ENCODE data around the gene WNT10A. TPM values are rescaled to one million over a fixed set of nuclear protein-coding genes. Genes with fewer than 3 reads are reported as not detected.
"Not testable (repeated sequence)": the region's sequence is repeated elsewhere in the genome, so short reads cannot be mapped to it uniquely, and the experiment has no call there.

Gene WNT10A
- total and polyA plus RNA-seq, 4 experiments from 2014 or later = 7.6 to 12.4 (median 9.6) TPM

DNA sequence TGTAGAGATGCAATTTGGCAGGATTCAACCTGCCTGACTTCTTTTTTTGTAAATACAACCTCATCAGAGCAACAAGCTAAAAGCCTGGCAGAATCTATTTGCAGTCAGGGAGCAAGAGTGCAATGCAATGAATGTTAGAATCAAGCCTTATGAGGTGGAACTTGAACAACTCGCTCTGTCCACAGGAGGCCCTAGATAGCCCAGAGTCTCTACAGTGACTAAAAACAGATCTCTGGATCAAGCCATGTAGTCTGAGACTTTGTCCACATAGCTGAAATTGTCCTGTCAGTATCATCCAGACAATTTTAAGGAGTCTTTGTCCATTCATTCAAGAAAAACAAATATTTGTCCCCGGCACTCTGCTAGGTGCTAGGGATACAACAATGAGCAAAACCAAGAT lies 46.8 kb downstream of the WNT10A start:
- Mint-ChIP-seq H3K36me3 (peaks cover 0 to 11% of the 10 kb centered on the region in 2 donors), H3K27ac (no peak overlapping the region), H3K4me3 (no peak overlapping the region), H3K27me3 (peaks cover 14 to 19% of the 10 kb centered on the region in 2 donors), H3K4me1 (no peaks in the 10 kb centered on the region), H3K9me3 (peaks cover 0 to 22% (median 10%) of the 10 kb centered on the region in 8 donors)
- no peaks in the 10 kb centered on the region for H3K9me3 ChIP-seq (ENCODE audit: control insufficient read depth in 1 of 2, low read length in 2 of 2)
- H3K4me3 ChIP-seq (ENCODE audit: low read length in 2 of 2) = no peak overlapping the region
- H3K36me3 ChIP-seq (ENCODE audit: insufficient read depth, low read length) = no peaks in the 10 kb centered on the region
- no peak for DNase-seq
- H3K27ac ChIP-seq (ENCODE audit: low read depth, low read length) = no peak overlapping the region
- POLR2A ChIA-PET (ENCODE audit: partially characterized antibody) = no interaction called here
- H3K4me1 ChIP-seq (ENCODE audit: insufficient read depth, low read length) = no peaks in the 10 kb centered on the region
- no peaks in the 10 kb centered on the region for H3K27me3 ChIP-seq (ENCODE audit: insufficient read depth, low read length)
- intact Hi-C loops (cut with micrococcal nuclease) = no loop called here
- CTCF ChIA-PET (ENCODE audit: partially characterized antibody) = interaction anchor here (1.0 kb wide), 1 partner anchor 29 kb away, joined by 3 read pairs; no protein-coding TSS in a partner anchor

- intact Hi-C loops (cut with micrococcal nuclease) = no loop called here
- Histone ChIP-seq H3K27ac (ENCODE audit: low read depth, low read length) (no peak overlapping the region), H3K9me3 (ENCODE audit: control insufficient read depth in 1 of 2, low read length in 2 of 2) (no peaks in the 10 kb centered on the region), H3K36me3 (ENCODE audit: insufficient read depth, low read length) (no peaks in the 10 kb centered on the region), H3K4me1 (ENCODE audit: insufficient read depth, low read length) (no peaks in the 10 kb centered on the region), H3K4me3 (ENCODE audit: low read length in 2 of 2) (no peak overlapping the region), H3K27me3 (ENCODE audit: insufficient read depth, low read length) (no peaks in the 10 kb centered on the region)
- Mint-ChIP-seq H3K4me1 (no peaks in the 10 kb centered on the region), H3K27ac (no peak overlapping the region), H3K4me3 (no peak overlapping the region), H3K27me3 (peaks cover 12 to 20% of the 10 kb centered on the region in 2 donors), H3K9me3 (peaks cover 0 to 21% (median 10%) of the 10 kb centered on the region in 8 donors), H3K36me3 (peaks cover 0 to 11% of the 10 kb centered on the region in 2 donors)
- POLR2A ChIA-PET (ENCODE audit: partially characterized antibody) = no interaction called here
- no peak for DNase-seq
- CTCF ChIA-PET (ENCODE audit: partially characterized antibody) = no interaction called here
Measured at GRCh38 chr2:218927876-218928275, 47.2 kb downstream of the WNT10A start.

DNA sequence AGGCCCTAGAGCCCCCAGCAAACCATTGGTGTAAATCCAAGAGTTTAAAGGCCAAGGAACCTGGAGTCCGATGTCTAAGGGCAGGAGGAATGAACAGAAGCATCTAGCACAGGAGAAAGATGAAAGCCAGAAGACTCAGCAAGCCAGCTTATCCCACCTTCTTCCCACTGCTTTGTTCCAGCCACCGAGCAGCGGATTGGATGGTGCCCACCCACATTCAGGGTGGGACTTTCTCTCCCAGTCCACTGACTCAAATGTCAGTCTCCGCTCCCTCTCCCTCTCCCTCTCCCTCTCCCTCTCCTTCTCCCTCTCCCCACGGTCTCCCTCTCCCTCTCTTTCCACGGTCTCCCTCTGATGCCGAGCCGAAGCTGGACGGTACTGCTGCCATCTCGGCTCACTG lies 49.8 kb downstream of the WNT10A start:
- H3K27me3 ChIP-seq (ENCODE audit: insufficient read depth, low read length); H3K4me1 ChIP-seq (ENCODE audit: insufficient read depth, low read length); POLR2A ChIA-PET (ENCODE audit: partially characterized antibody); H3K9me3 Mint-ChIP-seq; H3K36me3 Mint-ChIP-seq; intact Hi-C loops (cut with micrococcal nuclease); H3K4me3 ChIP-seq (ENCODE audit: low read length in 2 of 2); H3K4me1 Mint-ChIP-seq; H3K4me3 Mint-ChIP-seq; CTCF ChIA-PET (ENCODE audit: partially characterized antibody); H3K9me3 ChIP-seq (ENCODE audit: control insufficient read depth in 1 of 2, low read length in 2 of 2); H3K27ac ChIP-seq (ENCODE audit: low read depth, low read length); H3K36me3 ChIP-seq (ENCODE audit: insufficient read depth, low read length); DNase-seq; H3K27ac Mint-ChIP-seq: not testable (repeated sequence)
- peaks cover 11 to 22% of the 10 kb centered on the region in 2 donors for H3K27me3 Mint-ChIP-seq

GRCh38 chr2:218931751-218932150 lies 51.1 kb downstream of the WNT10A start:
- H3K36me3 ChIP-seq (ENCODE audit: insufficient read depth, low read length); H3K27ac ChIP-seq (ENCODE audit: low read depth, low read length); CTCF ChIA-PET (ENCODE audit: partially characterized antibody); intact Hi-C loops (cut with micrococcal nuclease); H3K4me3 ChIP-seq (ENCODE audit: low read length in 2 of 2); H3K27me3 ChIP-seq (ENCODE audit: insufficient read depth, low read length); H3K9me3 Mint-ChIP-seq; POLR2A ChIA-PET (ENCODE audit: partially characterized antibody); H3K27ac Mint-ChIP-seq; H3K36me3 Mint-ChIP-seq; DNase-seq; H3K4me1 ChIP-seq (ENCODE audit: insufficient read depth, low read length); H3K4me3 Mint-ChIP-seq; H3K9me3 ChIP-seq (ENCODE audit: control insufficient read depth in 1 of 2, low read length in 2 of 2); H3K4me1 Mint-ChIP-seq: not testable (repeated sequence)
- peaks cover 13 to 24% of the 10 kb centered on the region in 2 donors for H3K27me3 Mint-ChIP-seq

Other genes starting within 250 kb of the WNT10A start
- 10 to 100 TPM; 44.4 to 54.5 TPM for gene ZNF142, start 221.2 kb upstream of the WNT10A start, total RNA-seq
- gene ZNF142, start 221.2 kb upstream of the WNT10A start, polyA plus RNA-seq = 10 to 100 TPM in 1 of 2 donors, 1 to 10 TPM in 1; 1.9 to 17.3 TPM
- 10 to 100 TPM; 53.0 to 57.2 TPM for gene BCS1L, start 221.2 kb upstream of the WNT10A start, total RNA-seq
- 10 to 100 TPM; 13.9 to 18.2 TPM for gene BCS1L, start 221.2 kb upstream of the WNT10A start, polyA plus RNA-seq
- gene RNF25, start 208.8 kb upstream of the WNT10A start, total RNA-seq = 10 to 100 TPM; 28.6 to 32.9 TPM
- gene RNF25, start 208.8 kb upstream of the WNT10A start, polyA plus RNA-seq = 10 to 100 TPM; 13.5 to 22.8 TPM
- 10 to 100 TPM; 25.8 to 27.3 TPM for gene STK36, start 208.8 kb upstream of the WNT10A start, total RNA-seq
- gene STK36, start 208.8 kb upstream of the WNT10A start, polyA plus RNA-seq = 1 to 10 TPM; 3.7 to 4.3 TPM
- 10 to 100 TPM; 23.1 to 26.1 TPM for gene TTLL4, start 170.0 kb upstream of the WNT10A start, total RNA-seq
- 1 to 10 TPM in 1 of 2 donors, under 1 TPM in 1; 0.36 to 5.3 TPM for gene TTLL4, start 170.0 kb upstream of the WNT10A start, polyA plus RNA-seq
- 1 to 10 TPM; 7.2 to 8.1 TPM for gene CYP27A1, start 98.7 kb upstream of the WNT10A start, total RNA-seq
- under 1 TPM in 1 of 2 donors, not detected in 1; 0.15 TPM for gene CYP27A1, start 98.7 kb upstream of the WNT10A start, polyA plus RNA-seq
- gene PRKAG3, start 49.0 kb upstream of the WNT10A start, total RNA-seq = not detected
- gene PRKAG3, start 49.0 kb upstream of the WNT10A start, polyA plus RNA-seq = not detected
- under 1 TPM in 1 of 2 experiments, not detected in 1; 0.26 TPM for gene WNT6, start 21.0 kb upstream of the WNT10A start, total RNA-seq
- not detected for gene WNT6, start 21.0 kb upstream of the WNT10A start, polyA plus RNA-seq
- gene CDK5R2, start 78.8 kb downstream of the WNT10A start, total RNA-seq = not detected
- gene CDK5R2, start 78.8 kb downstream of the WNT10A start, polyA plus RNA-seq = not detected
- gene FEV, start 104.3 kb downstream of the WNT10A start, total RNA-seq = not detected
- gene FEV, start 104.3 kb downstream of the WNT10A start, polyA plus RNA-seq = not detected
- not detected for gene CRYBA2, start 112.6 kb downstream of the WNT10A start, total RNA-seq
- not detected for gene CRYBA2, start 112.6 kb downstream of the WNT10A start, polyA plus RNA-seq
- gene CFAP65, start 160.7 kb downstream of the WNT10A start, total RNA-seq = not detected
- gene CFAP65, start 160.7 kb downstream of the WNT10A start, polyA plus RNA-seq = not detected
- gene IHH, start 180.1 kb downstream of the WNT10A start, total RNA-seq = under 1 TPM in 1 of 2 experiments, not detected in 1; 0.17 TPM
- not detected for gene IHH, start 180.1 kb downstream of the WNT10A start, polyA plus RNA-seq